ENCODE results near the gene VSIR.

DNA sequence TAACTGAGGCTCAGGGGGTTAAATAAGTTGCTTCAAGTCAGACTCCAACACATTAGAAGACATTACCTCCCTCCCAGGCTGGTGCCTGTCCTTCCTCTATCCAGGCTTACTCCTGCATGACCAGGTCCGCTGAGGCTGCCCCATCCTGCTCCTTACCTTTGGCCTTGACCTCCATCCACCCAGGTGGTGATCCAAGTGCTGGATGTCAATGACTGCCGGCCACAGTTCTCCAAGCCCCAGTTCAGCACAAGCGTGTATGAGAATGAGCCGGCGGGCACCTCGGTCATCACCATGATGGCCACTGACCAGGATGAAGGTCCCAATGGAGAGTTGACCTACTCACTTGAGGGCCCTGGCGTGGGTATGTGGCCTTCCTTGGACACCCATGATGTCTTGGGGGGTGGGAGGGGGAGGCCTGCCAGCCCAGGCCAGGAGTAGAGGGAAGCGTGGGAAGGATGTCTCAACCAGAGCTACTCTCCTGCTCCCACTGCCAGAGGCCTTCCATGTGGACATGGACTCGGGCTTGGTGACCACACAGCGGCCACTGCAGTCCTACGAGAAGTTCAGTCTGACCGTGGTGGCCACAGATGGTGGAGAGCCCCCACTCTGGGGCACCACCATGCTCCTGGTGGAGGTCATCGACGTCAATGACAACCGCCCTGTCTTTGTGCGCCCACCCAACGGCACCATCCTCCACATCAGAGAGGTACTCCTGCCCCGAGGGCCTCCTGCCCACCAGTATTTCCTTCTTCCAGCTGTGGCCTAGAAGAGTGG is 29.6 kb upstream of the VSIR start:
- no peak for TF ChIP-seq EP300 (IDR thresholded peaks at IDR 0.05; ENCODE audit: borderline replicate concordance)
- TF ChIP-seq, protein P1, sequence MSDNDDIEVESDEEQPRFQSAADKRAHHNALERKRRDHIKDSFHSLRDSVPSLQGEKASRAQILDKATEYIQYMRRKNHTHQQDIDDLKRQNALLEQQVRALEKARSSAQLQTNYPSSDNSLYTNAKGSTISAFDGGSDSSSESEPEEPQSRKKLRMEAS (IDR thresholded peaks at IDR 0.05), result no peak
- no peak for TF ChIP-seq RAD21 (IDR thresholded peaks at IDR 0.05; ENCODE audit: low read depth)
- TF ChIP-seq, protein P2, sequence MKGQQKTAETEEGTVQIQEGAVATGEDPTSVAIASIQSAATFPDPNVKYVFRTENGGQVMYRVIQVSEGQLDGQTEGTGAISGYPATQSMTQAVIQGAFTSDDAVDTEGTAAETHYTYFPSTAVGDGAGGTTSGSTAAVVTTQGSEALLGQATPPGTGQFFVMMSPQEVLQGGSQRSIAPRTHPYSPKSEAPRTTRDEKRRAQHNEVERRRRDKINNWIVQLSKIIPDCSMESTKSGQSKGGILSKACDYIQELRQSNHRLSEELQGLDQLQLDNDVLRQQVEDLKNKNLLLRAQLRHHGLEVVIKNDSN (IDR thresholded peaks at IDR 0.05), result no peak
- no peak for TF ChIP-seq YY1 (IDR thresholded peaks at IDR 0.05; ENCODE audit: low read depth)
- no peak for TF ChIP-seq TCF12 (IDR thresholded peaks at IDR 0.05; ENCODE audit: low read depth)
- TF ChIP-seq, protein P3, sequence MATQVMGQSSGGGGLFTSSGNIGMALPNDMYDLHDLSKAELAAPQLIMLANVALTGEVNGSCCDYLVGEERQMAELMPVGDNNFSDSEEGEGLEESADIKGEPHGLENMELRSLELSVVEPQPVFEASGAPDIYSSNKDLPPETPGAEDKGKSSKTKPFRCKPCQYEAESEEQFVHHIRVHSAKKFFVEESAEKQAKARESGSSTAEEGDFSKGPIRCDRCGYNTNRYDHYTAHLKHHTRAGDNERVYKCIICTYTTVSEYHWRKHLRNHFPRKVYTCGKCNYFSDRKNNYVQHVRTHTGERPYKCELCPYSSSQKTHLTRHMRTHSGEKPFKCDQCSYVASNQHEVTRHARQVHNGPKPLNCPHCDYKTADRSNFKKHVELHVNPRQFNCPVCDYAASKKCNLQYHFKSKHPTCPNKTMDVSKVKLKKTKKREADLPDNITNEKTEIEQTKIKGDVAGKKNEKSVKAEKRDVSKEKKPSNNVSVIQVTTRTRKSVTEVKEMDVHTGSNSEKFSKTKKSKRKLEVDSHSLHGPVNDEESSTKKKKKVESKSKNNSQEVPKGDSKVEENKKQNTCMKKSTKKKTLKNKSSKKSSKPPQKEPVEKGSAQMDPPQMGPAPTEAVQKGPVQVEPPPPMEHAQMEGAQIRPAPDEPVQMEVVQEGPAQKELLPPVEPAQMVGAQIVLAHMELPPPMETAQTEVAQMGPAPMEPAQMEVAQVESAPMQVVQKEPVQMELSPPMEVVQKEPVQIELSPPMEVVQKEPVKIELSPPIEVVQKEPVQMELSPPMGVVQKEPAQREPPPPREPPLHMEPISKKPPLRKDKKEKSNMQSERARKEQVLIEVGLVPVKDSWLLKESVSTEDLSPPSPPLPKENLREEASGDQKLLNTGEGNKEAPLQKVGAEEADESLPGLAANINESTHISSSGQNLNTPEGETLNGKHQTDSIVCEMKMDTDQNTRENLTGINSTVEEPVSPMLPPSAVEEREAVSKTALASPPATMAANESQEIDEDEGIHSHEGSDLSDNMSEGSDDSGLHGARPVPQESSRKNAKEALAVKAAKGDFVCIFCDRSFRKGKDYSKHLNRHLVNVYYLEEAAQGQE (IDR thresholded peaks at IDR 0.05; ENCODE audit: low read depth), result no peak
- TF ChIP-seq CEBPB (IDR thresholded peaks at IDR 0.05), result no peak
- TF ChIP-seq EGR1 (IDR thresholded peaks at IDR 0.05), result no peak
- TF ChIP-seq TAF1 (IDR thresholded peaks at IDR 0.05; ENCODE audit: low read depth), result no peak
- no peak for TF ChIP-seq FOXM1 (IDR thresholded peaks at IDR 0.05; ENCODE audit: borderline replicate concordance, low read depth)
- TF ChIP-seq CREB1 (IDR thresholded peaks at IDR 0.05; ENCODE audit: low read depth), result no peak
- TF ChIP-seq TEAD4 (IDR thresholded peaks at IDR 0.05), result no peak
- TF ChIP-seq NFIC (IDR thresholded peaks at IDR 0.05), result no peak

Data from Ishikawa (cell line).